CD14-positive monocyte (primary cell): Measurements from ENCODE around the gene PDE4D. TPM values are rescaled to one million over a fixed set of nuclear protein-coding genes. Genes with fewer than 3 reads are reported as not detected.

Experiments used
- DNase-seq, 3 donors: peaks; one replicate each; pipeline ENCODE4 v3.0.0-alpha.2; 2011 to 2022
- H2AFZ ChIP-seq: 2 replicates; pipeline ENCODE4 v1.6.0; 2012; ENCODE audit warnings: mild to moderate bottlenecking, low read depth, low read length, inconsistent platforms; ENCODE audit not compliant: insufficient read depth, poor library complexity, severe bottlenecking
- H3K27ac ChIP-seq, 2 donors: 1 replicate in 1 of 2; 2 replicates in 1 of 2; pipeline ENCODE4 v1.5.1; 2012 to 2013; ENCODE audit warnings: low read length in 2 of 2, control low read depth in 1 of 2, inconsistent platforms in 1 of 2, low read depth in 1 of 2, mild to moderate bottlenecking in 1 of 2
- H3K27me3 ChIP-seq, 2 donors: one replicate each; pipeline versions ENCODE4 v1.6.0 to v1.6.1; 2011 to 2013; ENCODE audit warnings: low read length in 2 of 2; ENCODE audit not compliant: control insufficient read depth in 2 of 2, insufficient read depth in 2 of 2
- H3K36me3 ChIP-seq, 2 donors: replicated peaks in 1 of 2; 1 replicate in 1 of 2; 2 replicates in 1 of 2; pipeline versions ENCODE4 v1.5.1 to v1.6.1; 2012 to 2013; ENCODE audit warnings: low read length in 2 of 2, control low read depth in 1 of 2, inconsistent platforms in 1 of 2, mild to moderate bottlenecking in 1 of 2; ENCODE audit not compliant: insufficient read depth in 2 of 2, control insufficient read depth in 1 of 2
- H3K4me1 ChIP-seq, 2 donors: 1 replicate in 1 of 2; 2 replicates in 1 of 2; pipeline versions ENCODE4 v1.5.1 to v1.6.1; 2012 to 2013; ENCODE audit warnings: low read length in 2 of 2, control low read depth in 1 of 2, inconsistent platforms in 1 of 2, mild to moderate bottlenecking in 1 of 2, moderate library complexity in 1 of 2; ENCODE audit not compliant: insufficient read depth in 2 of 2, control insufficient read depth in 1 of 2
- H3K4me2 ChIP-seq: replicated peaks from 2 replicates; pipeline ENCODE3; 2012; ENCODE audit warnings: low read length, moderate library complexity, mild to moderate bottlenecking; ENCODE audit not compliant: poor library complexity, severe bottlenecking; ENCODE audit errors: extremely low read depth
- H3K4me3 ChIP-seq, 3 experiments: fragments of 200-600 bp in 1 of 3; sonication (generic) in 1 of 3; replicated peaks in 1 of 3; 1 replicate in 2 of 3; 2 replicates in 1 of 3; pipeline ENCODE4 v1.5.1; 2011 to 2013; ENCODE audit warnings: low read length in 3 of 3, mild to moderate bottlenecking in 3 of 3, control low read depth in 2 of 3, low read depth in 2 of 3, inconsistent platforms in 1 of 3, moderate library complexity in 1 of 3
- H3K79me2 ChIP-seq: 2 replicates; pipeline ENCODE4 v1.6.0; 2012; ENCODE audit warnings: mild to moderate bottlenecking, control low read depth, inconsistent platforms, low read length, moderate library complexity; ENCODE audit not compliant: insufficient read depth
- H3K9ac ChIP-seq: 2 replicates; pipeline ENCODE4 v1.6.0; 2017; ENCODE audit warnings: low read length, mild to moderate bottlenecking; ENCODE audit not compliant: insufficient read depth, poor library complexity, severe bottlenecking
- H3K9me3 ChIP-seq, 2 donors: replicated peaks in 1 of 2; 1 replicate in 1 of 2; 2 replicates in 1 of 2; pipeline versions ENCODE4 v1.5.1 to v1.6.1; 2012 to 2013; ENCODE audit warnings: low read length in 2 of 2, control low read depth in 1 of 2; ENCODE audit not compliant: control insufficient read depth in 1 of 2, insufficient read depth in 1 of 2
- H4K20me1 ChIP-seq: 2 replicates; pipeline ENCODE4 v1.6.0; 2012; ENCODE audit warnings: mild to moderate bottlenecking, low read length, control low read depth, moderate library complexity; ENCODE audit not compliant: insufficient read depth
- H3K27ac Mint-ChIP-seq, 7 donors: one replicate each; pipeline ENCODE4 v1.8.0; 2020; ENCODE audit warnings: mild to moderate bottlenecking in 7 of 7, mixed read lengths in 7 of 7, moderate library complexity in 6 of 7, inconsistent platforms in 2 of 7
- H3K27me3 Mint-ChIP-seq, 3 donors: one replicate each; pipeline ENCODE4 v1.8.0; 2021 to 2022; ENCODE audit warnings: low read depth in 3 of 3, mild to moderate bottlenecking in 3 of 3, mixed read lengths in 3 of 3, moderate library complexity in 3 of 3, inconsistent platforms in 1 of 3
- H3K36me3 Mint-ChIP-seq, 2 donors: one replicate each; pipeline ENCODE4 v1.8.0; 2020; ENCODE audit warnings: mixed read lengths in 2 of 2, inconsistent platforms in 1 of 2, mild to moderate bottlenecking in 1 of 2
- H3K4me1 Mint-ChIP-seq: one replicate; pipeline ENCODE4 v1.8.0; 2020; ENCODE audit warnings: mild to moderate bottlenecking, mixed read lengths
- H3K4me3 Mint-ChIP-seq, 2 donors: one replicate each; pipeline ENCODE4 v1.8.0; 2020; ENCODE audit warnings: mild to moderate bottlenecking in 2 of 2, mixed read lengths in 2 of 2, moderate library complexity in 1 of 2
- H3K9me3 Mint-ChIP-seq, 7 donors: one replicate each; pipeline ENCODE4 v1.8.0; 2020 to 2022; ENCODE audit warnings: mixed read lengths in 7 of 7, mild to moderate bottlenecking in 6 of 7, moderate library complexity in 6 of 7, inconsistent platforms in 2 of 7
- whole genome bisulfite sequencing: methylation state at CpG from one replicate; pipeline ENCODE4 v1.1.5; 2013; ENCODE audit warnings: missing lambda C conversion rate; ENCODE audit not compliant: insufficient coverage; 5-methylcytosine and 5-hydroxymethylcytosine counted together
- intact Hi-C, 2 donors: fragments of 100-400 bp; cut with micrococcal nuclease; formaldehyde crosslinking; loops; one replicate each; pipeline versions ENCODE4 v1.15.0 to v1.15.1; 2023
- polyA plus RNA-seq, 3 donors: library from polyadenylated mRNA; depleted of rRNA in 1 of 3; unstranded in 2 of 3; stranded (reverse) in 1 of 3; fragments of 300-500 nt in 2 of 3; fragments of >200 nt in 1 of 3; fragmentation: Illumina TruSeq in 2 of 3; gene quantifications; 1 replicate in 2 of 3; 2 replicates in 1 of 3; pipeline ENCODE4 v1.2.3, GENCODE V29; 2012 to 2021
- TF ChIP-seq, protein P1 (sequence below): fragments of 200-600 bp; IDR thresholded peaks from one replicate; pipeline ENCODE4 v1.8.0; 2022; ENCODE audit warnings: antibody characterized with exemption, mild to moderate bottlenecking

The PDE4D gene
- polyA plus RNA-seq, 3 donors, result 1.9 to 3.4 (median 2.8) TPM

DNA sequence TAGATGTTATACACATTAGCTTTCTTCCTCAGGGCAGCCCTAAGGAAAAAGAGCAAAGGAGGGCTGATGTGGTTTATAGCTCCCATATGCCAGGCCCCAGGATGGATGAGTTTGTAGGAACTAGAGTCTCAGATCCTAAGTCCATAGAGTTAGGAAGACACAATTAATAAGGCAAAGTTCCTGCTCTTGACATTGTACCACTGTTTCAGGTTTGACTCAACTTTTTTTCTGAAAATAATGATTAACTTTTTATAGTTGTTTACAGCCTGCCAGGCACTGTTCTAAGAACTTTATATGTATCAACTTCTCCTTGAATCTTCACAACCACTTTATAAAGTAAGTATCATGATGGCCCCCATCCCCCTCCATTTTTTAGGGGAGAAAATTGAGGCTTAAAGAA is 339.5 kb downstream of the PDE4D start:
- Mint-ChIP-seq H3K36me3 (peaks cover 0 to 1% of the 10 kb centered on the region in 2 donors), H3K27ac (peak overlapping the region in 1 of 7 donors; percentile 43), H3K9me3 (no peaks in the 10 kb centered on the region), H3K27me3 (no peaks in the 10 kb centered on the region), H3K4me1 (no peaks in the 10 kb centered on the region), H3K4me3 (no peak overlapping the region)
- no peaks in the 10 kb centered on the region for H3K27me3 ChIP-seq
- H3K9ac ChIP-seq, result no peak overlapping the region
- no peaks in the 10 kb centered on the region for H3K4me1 ChIP-seq
- H3K36me3 ChIP-seq, result no peaks in the 10 kb centered on the region
- H3K4me3 ChIP-seq, result no peak overlapping the region
- H2AFZ ChIP-seq, result no peak overlapping the region
- TF ChIP-seq, protein P1, sequence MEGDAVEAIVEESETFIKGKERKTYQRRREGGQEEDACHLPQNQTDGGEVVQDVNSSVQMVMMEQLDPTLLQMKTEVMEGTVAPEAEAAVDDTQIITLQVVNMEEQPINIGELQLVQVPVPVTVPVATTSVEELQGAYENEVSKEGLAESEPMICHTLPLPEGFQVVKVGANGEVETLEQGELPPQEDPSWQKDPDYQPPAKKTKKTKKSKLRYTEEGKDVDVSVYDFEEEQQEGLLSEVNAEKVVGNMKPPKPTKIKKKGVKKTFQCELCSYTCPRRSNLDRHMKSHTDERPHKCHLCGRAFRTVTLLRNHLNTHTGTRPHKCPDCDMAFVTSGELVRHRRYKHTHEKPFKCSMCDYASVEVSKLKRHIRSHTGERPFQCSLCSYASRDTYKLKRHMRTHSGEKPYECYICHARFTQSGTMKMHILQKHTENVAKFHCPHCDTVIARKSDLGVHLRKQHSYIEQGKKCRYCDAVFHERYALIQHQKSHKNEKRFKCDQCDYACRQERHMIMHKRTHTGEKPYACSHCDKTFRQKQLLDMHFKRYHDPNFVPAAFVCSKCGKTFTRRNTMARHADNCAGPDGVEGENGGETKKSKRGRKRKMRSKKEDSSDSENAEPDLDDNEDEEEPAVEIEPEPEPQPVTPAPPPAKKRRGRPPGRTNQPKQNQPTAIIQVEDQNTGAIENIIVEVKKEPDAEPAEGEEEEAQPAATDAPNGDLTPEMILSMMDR, result no peak
- no peak overlapping the region for H3K27ac ChIP-seq
- H4K20me1 ChIP-seq, result no peaks in the 10 kb centered on the region
- H3K4me2 ChIP-seq, result no peak overlapping the region
- DNase-seq, result no peak
- intact Hi-C loops, result no loop called here
- H3K79me2 ChIP-seq, result no peaks in the 10 kb centered on the region
- no peaks in the 10 kb centered on the region for H3K9me3 ChIP-seq

DNA sequence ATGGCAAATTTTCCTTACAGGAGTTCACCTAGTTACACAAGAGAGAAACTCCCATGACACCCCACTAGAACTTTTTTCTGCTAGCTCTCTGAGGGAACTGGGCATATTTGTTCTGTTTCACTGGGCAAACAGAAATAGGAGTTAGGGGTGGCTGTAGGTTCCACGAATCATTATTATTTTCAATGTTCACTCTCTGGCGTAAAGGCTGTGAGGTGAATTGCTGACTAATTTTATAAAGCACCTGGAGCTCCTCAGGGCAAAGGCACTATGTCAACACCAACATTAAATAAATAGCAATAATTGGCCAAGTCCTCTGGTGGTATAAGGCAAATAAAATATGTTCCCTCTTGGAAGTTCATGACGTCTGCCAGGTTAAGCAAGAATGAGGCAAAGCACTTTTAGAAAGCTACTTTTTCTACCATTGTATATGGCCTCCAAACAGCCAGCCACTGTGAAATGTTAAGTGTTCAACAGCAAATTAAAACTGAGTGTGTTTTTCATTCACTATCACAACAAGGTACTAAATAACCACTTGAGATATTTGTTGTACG is 344.6 kb downstream of the PDE4D start:
- Histone ChIP-seq H2AFZ (no peak overlapping the region), H3K9me3 (no peaks in the 10 kb centered on the region), H3K4me2 (no peak overlapping the region), H3K4me3 (no peak overlapping the region), H3K9ac (no peak overlapping the region), H3K27me3 (no peaks in the 10 kb centered on the region), H3K4me1 (no peaks in the 10 kb centered on the region), H3K79me2 (no peaks in the 10 kb centered on the region), H3K36me3 (no peaks in the 10 kb centered on the region), H4K20me1 (no peaks in the 10 kb centered on the region), H3K27ac (no peak overlapping the region)
- WGBS, result no CpG with 5 or more reads among the region's 4 CpGs
- no peaks in the 10 kb centered on the region for H3K4me1 Mint-ChIP-seq
- intact Hi-C loops, result no loop called here
- no peak for DNase-seq
- H3K9me3 Mint-ChIP-seq, result no peaks in the 10 kb centered on the region
- no peaks in the 10 kb centered on the region for H3K27me3 Mint-ChIP-seq
- H3K36me3 Mint-ChIP-seq, result no peaks in the 10 kb centered on the region
- H3K4me3 Mint-ChIP-seq, result no peak overlapping the region
- H3K27ac Mint-ChIP-seq, result no peak overlapping the region
- TF ChIP-seq, protein P1, result no peak
